Measurements from ENCODE around the gene ZBTB32.

- TF ChIP-seq, protein P1, sequence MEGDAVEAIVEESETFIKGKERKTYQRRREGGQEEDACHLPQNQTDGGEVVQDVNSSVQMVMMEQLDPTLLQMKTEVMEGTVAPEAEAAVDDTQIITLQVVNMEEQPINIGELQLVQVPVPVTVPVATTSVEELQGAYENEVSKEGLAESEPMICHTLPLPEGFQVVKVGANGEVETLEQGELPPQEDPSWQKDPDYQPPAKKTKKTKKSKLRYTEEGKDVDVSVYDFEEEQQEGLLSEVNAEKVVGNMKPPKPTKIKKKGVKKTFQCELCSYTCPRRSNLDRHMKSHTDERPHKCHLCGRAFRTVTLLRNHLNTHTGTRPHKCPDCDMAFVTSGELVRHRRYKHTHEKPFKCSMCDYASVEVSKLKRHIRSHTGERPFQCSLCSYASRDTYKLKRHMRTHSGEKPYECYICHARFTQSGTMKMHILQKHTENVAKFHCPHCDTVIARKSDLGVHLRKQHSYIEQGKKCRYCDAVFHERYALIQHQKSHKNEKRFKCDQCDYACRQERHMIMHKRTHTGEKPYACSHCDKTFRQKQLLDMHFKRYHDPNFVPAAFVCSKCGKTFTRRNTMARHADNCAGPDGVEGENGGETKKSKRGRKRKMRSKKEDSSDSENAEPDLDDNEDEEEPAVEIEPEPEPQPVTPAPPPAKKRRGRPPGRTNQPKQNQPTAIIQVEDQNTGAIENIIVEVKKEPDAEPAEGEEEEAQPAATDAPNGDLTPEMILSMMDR (IDR thresholded peaks at IDR 0.05): no peak
- TF ChIP-seq POLR2A (IDR thresholded peaks at IDR 0.05): no peak
Observed at GRCh38 chr19:35764432-35765315, 60.3 kb downstream of the ZBTB32 start.

All from breast epithelium (tissue), 3 donors.